ENCODE data around the gene FRMD4B.
"Not testable (repeated sequence)": the region's sequence is repeated elsewhere in the genome, so short reads cannot be mapped to it uniquely, and the experiment has no call there.

Gene FRMD4B

DNA sequence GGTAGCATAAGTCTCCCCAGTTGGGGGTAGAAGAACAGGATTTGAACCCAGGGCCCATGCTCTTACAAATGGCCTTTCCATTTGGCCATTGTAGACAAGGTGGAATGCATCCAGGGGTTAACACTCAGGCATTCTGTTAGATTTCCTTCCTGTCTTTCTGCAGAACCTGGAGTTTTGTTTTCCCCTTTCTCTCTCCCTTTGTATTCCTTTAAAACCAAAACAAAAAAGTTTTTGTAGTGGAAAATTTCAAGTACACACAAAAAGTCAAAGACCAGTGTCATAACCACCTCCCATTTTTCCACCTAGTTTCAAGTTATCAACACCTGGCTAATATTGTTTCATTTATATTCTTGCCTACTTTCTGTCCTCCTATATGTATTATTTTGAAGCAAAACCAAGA is 26.0 kb downstream of the FRMD4B start:
- DNase-seq = no peak

DNA sequence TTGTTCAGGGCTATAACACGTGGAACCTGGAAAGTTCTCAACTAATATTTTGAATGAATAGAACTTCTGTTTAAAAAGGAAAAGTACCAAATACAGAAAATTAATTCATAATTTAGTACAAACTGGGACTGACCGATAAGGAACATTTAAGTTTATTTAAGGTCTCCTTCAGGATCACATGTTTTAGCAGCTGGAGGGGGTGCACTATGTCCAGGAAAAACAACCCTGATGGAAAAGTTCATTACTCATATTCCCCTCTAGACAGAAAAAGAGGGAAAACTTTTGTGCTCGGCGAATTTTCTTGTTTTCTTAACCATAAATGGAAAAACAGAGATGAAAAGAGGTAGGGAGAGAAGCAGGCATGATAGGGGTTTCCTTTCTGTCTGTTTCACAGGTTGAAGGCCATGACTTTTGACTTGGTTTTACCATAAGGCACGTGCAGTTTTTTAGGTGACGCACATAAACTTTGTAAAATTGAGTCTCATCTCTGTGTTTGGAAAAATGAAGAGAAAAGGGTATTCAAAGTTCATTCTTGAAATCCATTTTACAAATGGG is 26.5 kb downstream of the FRMD4B start:
- DNase-seq = no peak

DNA sequence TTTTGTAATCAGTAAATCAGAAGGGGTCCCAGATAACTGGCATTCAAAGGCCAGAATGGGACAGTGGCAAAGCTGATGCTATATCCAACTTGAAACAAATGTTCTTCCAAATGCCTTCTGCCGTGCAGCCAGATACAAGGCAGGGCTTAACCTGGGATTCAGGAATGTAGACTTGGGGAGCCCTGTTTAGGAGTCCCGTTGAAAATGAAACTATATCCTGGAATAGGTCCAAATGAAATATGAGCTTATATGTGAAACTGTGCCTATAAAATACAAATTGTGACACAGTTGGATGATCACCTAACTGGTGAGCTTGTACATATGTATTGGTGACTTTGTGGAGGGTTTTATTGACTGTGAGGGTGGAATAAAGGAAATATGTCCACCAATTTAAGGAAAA is 28.7 kb downstream of the FRMD4B start:
- no peak for DNase-seq

DNA sequence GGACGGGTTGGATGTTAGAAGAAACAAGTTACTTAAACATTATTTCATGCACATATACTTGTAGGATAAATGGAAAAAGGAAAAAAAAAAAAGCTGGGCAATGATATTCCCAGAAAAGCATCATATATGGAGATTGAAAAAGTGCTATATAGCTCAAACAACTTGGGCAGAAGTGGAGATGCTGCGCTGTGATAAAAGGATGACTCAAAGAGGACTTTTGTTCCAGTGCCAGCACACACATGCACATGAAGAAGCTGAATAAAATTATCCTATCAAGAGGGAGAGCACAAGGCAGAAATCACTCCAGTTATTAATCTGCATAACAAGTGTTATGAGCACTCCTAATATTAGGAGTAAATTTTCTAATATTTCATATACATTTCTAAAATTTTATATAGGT is 30.9 kb downstream of the FRMD4B start:
- no peak for DNase-seq

DNA sequence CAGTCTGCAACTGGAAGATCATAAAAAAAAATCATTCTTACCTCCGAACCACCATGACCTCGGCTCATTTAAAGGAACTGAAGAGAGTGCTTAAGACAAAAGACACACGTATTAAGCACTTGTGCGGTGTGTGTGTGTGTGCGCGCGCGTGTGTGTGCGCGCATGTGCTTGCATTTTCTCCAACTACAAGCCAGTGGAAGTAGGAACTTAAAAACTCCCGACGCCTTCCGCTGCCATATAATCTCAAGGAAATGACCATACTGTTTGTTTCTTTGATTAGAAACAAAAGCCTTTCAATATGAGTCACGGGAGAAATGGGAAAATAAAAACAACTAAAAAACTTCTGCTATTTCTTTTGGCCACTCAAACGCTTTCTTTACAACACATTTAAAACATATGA is 32.4 kb downstream of the FRMD4B start:
- DNase-seq = no peak

DNA sequence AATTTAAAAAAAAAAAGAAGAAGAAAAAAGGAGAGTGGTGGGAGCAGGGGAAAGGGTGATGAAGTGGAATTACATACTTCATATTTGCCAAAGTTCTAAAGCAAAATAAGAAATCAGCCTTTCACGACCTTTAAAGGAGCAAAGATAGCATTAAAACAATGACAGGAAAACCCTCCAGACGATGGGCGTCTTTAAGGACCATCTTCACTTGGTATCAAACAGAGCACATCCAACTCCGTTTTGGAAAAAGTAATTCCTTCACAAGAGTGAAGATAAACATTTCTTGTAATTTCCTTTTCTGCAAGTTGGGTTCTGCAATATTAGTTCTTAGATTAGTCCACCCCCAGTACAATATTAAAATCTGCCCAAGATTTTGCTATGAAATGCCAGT is 32.8 kb downstream of the FRMD4B start:
- no peak for DNase-seq

DNA sequence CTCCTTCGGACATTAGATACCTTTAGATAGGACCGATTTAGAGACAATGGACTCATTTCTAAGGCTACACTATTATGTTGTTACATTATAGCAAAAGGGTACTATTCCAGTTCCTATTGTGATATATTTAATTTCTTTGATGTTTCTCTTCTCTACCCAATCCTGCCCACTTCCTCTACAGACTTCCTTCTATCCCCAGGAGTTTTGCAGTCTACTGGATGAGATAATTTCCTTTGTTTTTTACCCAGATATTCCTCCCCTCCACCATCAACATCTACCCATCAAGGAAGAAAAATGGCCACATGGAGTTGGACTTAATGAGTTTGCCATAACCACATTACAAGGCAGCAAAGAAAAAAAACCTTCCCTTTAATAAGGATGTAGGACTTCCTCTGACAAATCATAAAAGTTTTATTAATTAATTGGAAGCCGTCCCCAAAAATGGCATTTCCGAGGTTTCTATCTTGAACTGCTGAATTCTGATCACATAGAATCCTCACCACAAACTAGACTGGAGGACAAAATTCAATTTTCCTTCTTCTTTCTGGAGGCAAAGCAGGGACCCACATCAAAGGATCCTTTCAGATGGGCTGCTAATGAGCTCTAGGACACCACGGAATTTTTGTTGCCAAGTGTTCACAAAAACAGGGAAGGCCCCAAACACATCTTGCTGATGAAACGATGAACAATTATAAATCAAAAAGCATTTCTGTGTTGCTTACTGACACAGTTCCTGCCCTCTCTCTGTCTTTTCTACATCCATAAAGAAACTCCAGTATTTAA is 33.4 kb downstream of the FRMD4B start:
- DNase-seq = no peak

DNA sequence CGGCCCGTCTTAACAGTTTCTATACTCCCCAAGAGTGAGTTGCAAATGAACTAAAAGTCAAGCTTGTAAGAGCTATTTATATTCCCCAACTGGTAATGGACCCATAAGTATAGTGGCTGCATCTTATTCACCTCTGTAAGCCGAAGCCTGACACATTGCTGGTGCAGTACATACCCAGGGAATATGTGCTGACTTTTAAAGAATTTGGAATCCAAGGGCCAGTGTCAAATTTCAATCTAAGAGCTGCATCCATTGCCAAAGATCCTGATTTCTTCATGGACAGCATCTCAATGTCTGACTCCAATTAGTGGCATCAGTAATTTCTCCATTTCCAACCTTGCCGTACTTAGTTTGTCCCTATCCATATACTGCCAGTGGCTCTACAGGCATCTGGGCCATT is 42.0 kb downstream of the FRMD4B start:
- no peak for DNase-seq

DNA sequence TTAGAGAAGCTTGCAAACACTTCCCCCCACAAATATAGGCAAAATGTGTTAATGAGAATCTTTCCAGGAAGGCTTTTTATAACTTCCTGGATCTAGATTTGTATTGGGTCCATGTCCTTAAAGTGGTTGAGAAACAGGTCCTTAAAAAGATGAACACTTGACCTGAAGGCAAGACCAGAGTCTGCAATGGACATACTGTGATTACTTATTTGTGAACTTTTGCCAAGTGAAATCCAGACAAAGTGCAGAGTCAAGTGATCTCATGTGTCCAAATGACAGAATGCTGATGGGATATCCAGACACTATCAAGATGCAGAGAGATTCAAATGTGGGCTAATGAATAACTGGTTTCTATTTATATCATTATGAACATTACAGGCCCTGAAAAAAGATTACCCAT is 43.8 kb downstream of the FRMD4B start:
- no peak for DNase-seq

DNA sequence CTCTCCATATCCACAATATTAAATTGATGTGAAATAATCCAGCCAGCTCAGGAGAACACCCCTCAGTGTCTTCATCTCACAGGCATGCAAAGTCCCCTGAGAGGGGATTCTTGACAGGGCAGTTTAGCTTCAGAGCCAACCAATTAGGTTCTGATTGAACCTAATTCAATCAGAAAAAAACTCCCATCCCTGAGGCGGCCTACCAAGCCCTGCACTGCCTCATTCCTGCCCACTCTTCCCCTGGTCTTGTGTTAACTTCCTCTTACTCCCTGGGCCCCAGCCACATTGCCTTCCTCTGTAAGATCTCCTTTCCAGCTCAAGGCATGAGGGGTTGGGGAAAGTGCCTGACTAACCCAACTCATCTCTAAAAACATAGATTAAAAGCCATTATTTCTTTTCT is 46.1 kb downstream of the FRMD4B start:
- no peak for DNase-seq

DNA sequence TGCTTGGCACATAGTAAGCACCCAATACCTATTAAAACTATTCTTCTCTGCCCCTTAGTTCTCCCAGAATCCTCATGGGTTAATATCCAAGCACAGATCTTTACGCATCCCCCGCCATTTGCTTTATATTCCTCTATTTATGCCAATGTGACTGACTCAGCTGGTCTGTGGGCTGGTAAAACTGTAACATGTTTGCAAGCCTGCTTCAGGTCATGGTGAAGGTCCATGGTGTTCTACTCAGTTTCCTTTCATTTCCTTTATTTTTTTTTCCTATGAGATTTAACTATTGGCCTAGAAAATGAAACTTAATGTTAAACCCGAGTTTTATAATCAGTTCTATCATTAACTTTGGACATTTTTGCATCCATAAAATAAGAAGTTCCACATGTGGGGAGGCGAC is 47.0 kb downstream of the FRMD4B start:
- no peak for DNase-seq

DNA sequence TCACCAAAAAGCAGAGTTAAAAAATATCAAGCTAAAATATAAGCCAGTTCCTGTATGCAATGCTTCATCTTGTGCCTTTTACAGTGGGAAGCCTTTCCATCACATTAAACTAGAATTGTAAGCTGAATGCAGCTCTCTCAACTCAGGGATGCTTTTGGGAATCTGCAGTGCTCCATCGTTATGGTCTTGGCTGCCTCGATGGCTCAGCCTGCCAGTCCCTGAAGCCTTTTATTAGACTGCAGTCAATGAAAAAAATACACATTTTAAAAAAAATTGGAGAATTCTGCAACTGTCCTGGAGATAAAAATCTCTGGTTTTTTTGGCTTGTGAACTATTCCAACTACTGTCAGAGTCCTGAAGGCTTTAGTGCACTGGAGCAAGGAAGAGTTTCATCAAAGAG is 53.0 kb downstream of the FRMD4B start:
- DNase-seq = no peak

DNA sequence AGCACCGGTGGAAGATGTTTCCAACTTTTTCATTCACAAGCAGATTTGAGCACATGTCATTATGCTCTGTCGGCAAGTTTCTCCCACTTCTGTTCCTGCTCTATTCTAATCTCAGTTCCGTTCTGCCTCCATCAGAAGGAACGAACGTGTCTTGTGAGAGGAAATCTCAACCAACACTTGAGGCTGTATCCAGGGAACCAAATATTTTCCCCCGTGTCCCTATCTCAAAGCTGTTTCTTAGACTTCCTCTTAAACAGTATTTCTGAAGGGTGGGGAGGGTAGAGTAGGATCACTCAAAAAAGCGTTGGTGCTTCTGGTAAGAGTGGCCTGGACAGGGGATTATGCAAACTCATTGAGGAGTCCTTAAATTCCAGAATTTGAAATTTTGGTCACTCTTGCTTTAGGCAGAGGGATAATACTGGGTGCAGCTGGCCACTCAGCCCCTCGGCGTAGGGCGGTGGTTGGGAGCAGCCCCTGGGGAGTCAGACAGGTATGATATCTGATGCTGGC is 54.9 kb downstream of the FRMD4B start:
- no peak for DNase-seq

DNA sequence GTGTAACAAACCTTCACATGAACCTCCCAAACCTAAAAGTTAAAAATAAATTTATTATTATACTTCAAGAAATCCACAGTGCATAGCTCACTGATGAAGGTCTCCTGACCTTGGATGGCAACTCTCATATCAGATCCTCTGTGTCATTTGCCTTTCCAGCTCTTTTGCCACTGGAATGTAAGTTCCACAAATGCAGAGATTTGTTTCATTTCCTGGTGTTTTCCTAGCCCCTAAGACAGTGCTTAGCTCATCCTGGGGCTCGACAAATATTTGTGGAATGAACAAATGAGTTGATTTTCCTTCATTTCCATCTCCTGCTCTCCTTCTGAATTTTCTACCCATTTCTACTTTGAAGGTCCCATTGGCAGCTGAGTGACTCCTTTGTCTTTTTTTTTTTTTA is 56.0 kb downstream of the FRMD4B start:
- no peak for DNase-seq

DNA sequence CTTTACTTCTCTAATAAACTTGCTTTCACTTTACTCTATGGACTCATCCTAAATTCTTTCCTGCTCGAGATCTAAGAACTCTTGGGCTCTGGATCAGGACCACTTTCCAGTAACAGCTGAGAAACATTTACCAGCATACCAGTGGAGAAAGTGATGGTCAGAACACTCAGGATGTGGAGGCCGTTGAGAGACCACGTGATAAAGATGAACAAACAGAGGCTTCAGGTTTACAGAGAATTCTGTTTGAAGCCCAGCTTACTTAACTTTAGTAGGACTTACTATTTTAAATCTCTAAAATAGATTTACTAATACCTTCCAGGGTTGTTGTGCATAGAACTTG is 57.0 kb downstream of the FRMD4B start:
- DNase-seq = no peak

DNA sequence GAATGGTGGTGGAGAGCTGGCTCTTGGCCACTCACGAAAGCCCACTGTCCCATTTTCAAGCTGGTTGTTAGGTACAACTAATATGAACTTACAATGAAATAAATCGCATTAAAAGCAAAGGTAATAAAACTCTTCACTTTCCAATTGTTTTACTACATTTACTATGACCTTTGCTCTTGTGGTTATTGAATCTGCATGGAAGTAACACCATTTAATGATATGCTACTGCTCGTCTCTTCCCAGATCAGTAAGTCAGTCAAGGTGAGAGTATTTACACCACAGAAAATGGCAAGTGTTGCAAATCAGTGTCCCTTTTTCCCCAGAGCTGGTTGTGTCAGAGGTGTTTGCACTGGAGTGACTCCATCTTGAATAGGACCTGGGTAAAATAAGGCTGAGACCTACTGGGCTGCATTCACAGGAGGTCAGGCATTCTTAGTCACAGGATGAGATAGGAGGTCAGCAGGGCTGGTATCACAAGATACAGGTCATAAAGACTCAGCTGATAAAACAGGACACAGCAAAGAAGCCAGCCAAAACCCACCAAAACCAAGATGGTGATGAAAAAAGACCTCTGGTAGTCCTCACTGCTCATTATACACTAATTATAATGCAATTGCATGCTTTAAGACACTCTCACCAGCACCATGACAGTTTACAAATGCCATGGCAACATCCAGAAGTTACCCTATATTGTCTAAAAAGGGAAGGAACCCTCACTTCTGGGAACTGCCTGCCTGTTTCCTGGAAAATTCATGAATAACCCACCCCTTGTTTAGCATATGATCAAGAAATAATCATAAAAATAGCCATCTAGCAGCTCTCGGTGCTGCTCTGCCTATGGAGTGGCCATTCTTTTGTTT is 57.6 kb downstream of the FRMD4B start:
- no peak for DNase-seq

DNA sequence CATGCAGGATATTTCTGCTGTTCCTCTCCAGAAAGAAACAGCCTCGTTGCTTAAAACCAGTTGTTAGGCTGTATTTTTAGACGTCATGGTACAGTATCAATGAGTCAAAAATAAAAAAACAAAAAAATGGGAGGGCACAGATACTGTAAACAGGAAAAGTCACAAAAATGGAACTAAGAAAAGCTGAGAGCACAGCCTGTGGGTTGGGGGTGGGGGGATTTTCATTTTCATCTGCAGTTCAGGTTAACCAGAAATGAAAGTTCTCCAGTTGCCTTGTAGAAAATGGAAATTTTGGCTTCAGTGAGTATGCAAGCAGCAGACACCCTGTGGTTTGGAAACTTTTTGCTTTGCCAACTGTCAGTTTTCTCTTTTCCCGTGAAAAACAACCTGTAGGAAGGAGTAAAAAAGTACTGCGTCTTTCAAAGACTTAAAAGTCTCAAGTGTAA is 59.0 kb downstream of the FRMD4B start:
- DNase-seq = no peak

DNA sequence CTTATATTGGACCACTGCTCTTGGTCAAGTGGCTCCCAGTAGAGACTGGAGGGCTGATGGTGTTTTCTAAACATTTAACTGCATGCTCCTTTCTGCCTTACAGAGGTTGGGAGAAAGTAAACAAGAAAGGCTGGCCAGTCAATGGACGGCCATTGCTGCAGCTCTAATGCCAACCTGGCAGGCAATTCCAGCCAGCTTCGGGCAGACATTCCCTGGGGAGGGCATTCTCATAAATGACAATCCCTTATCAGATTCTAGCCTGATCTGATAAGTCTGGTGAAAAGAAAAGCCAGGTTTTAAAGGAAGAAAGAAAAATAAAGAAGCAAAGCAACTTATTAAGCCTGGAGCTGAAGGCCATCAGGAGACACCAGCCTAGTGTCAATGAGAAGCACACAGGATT is 60.7 kb downstream of the FRMD4B start:
- no peak for DNase-seq

DNA sequence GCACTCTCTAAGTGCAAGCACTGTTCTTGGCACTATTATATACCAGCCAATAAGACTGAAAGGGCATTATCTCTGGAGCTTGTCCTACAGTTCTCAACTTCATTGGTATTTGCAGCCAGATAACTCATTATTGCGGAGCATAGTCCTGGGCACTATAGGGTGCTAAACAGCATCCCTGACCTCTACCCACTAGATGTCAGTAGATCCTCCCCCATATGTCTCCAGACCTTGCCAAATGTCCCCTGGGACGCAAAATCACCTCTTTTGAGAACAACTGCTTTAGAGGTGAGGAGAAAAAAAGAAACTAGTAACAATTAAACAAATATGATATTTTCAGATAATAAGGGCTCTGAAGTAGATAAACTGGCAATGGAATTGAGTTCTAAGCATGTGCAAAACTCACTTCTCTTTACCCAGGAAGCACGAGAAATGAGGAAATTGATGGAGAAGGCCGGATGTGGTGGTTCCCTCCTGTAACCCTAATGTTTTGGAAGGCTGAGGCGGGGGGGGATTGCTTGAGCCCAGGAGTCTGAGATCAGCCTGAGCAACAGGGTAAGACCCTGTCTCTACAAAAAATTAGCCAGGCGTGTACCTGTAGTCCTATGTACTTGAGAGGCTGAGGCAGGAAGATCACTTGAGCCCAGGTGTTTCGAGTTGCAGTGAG is 61.4 kb downstream of the FRMD4B start:
- peak; percentile 7 for DNase-seq

DNA sequence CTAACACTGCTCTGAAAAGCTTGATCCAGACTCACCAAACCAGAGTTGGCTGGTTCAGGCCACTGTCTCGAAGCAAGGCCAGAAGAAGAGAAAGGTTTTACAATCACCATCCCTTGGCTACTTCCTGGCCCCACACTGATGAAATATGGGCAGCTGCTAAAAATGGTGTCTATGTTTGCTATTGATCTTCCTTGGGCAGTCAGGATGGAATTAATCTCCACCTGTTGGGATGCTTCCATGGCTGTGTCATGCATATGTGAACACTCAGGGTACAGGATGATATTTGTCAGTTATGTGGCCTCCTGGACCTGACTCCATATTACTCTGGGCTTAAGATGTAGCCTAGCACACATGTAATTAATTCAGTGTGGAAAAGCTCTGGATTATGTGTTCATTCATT is 61.9 kb downstream of the FRMD4B start:
- DNase-seq = no peak

DNA sequence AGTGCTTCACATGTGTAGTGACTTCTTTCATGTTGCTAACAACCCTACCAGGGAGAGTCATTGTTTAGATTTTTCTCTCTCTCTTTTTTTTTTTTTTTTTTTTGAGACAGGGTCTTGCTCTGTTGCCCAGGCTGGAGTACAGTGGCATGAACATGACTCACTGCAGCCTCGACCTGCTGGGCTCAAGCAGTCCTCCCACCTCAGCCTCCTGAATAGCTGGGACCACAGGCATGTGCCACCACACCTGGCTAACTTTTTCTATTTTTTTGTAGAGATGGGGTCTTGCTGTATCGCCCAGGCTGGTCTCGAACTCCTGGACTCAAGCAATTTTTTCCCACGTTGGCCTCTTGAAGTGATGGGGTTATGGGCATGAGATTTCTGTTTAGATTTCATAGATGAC is 63.4 kb downstream of the FRMD4B start:
- not testable (repeated sequence) for DNase-seq

DNA sequence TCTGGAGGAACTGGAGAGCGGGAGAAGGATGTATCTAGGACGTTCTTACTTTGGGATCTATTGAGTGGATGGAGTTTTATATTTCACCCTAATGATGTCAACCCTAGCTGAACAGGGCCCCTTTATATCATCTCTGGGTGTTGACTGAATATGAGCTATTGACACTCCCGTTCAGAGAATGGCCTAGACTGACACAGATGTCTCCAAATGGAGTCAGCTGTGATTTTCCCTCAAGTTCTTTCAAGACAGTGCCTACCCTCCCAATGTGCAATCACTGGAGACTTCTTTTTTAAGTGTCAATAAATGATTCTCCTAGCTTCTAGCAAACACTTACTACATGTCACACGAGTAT is 63.8 kb downstream of the FRMD4B start:
- DNase-seq = no peak
